ENCODE data around the gene UBAC2. TPM values are rescaled to one million over a fixed set of nuclear protein-coding genes. Genes with fewer than 3 reads are reported as not detected.
"Not testable (repeated sequence)": the region's sequence is repeated elsewhere in the genome, so short reads cannot be mapped to it uniquely, and the experiment has no call there.

The UBAC2 gene
- total RNA-seq, 1 experiment from 2014 or later, result 45.8 TPM

GRCh38 chr13:99246100-99246499, 45.4 kb downstream of the UBAC2 start:
- no TSS peak for BruUV-seq (replicated peaks)
- H3K27me3 ChIP-seq (replicated peaks; ENCODE audit: insufficient read depth, low read depth, low read length, poor library complexity), result no peaks in the 10 kb centered on the region
- no peak overlapping the region for H3K27ac ChIP-seq (ENCODE audit: low read depth, low read length, poor library complexity, severe bottlenecking)
- H3K9me3 ChIP-seq (ENCODE audit: low read depth, low read length, poor library complexity, severe bottlenecking), result no peaks in the 10 kb centered on the region
- intact Hi-C loops (cut with micrococcal nuclease; ENCODE audit: unreplicated experiment), result no loop called here
- H3K36me3 ChIP-seq (ENCODE audit: insufficient read depth, low read length, poor library complexity, severe bottlenecking), result no peaks in the 10 kb centered on the region
- ChIA-PET POLR2A (ENCODE audit: low non-redundant PET) (no interaction called here), CTCF (no interaction called here)
- H3K4me1 ChIP-seq (ENCODE audit: insufficient read depth, low read length, poor library complexity, severe bottlenecking), result no peaks in the 10 kb centered on the region
- no peak overlapping the region for H3K4me3 ChIP-seq (ENCODE audit: low read depth, low read length, poor library complexity, severe bottlenecking)
- no peak for TF ChIP-seq EZH2 (IDR thresholded peaks at IDR 0.05; ENCODE audit: borderline replicate concordance, low read depth, low read length, poor library complexity, severe bottlenecking)
- TF ChIP-seq CTCF (conservative IDR thresholded peaks at IDR 0.05; ENCODE audit: low read depth, low read length), result no peak
- DNase-seq (ENCODE audit: low spot score), result no peak

DNA sequence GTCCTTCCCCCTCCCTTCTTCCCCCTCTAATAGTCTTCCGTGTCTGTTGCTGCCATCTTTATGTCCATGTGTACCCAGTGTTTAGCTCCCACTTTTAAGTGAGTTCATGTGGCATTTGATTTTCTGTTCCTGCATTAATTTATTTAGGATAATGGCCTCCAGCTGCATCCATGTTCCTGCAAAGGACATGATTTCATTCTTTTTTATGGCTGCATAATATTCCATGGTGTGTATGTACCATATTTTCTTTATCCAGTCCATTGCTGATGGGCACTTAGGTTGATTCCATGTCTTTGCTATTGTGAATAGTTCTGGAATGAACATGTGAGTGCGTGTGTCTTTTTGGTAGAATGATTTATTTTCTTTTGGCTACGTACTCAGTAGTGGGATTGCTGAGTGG, 48.5 kb downstream of the UBAC2 start:
- BruUV-seq (replicated peaks); POLR2A ChIA-PET (ENCODE audit: low non-redundant PET); H3K27me3 ChIP-seq (replicated peaks; ENCODE audit: insufficient read depth, low read depth, low read length, poor library complexity); H3K9me3 ChIP-seq (ENCODE audit: low read depth, low read length, poor library complexity, severe bottlenecking); intact Hi-C loops (cut with micrococcal nuclease; ENCODE audit: unreplicated experiment); DNase-seq (ENCODE audit: low spot score); H3K4me1 ChIP-seq (ENCODE audit: insufficient read depth, low read length, poor library complexity, severe bottlenecking); H3K27ac ChIP-seq (ENCODE audit: low read depth, low read length, poor library complexity, severe bottlenecking); H3K4me3 ChIP-seq (ENCODE audit: low read depth, low read length, poor library complexity, severe bottlenecking); H3K36me3 ChIP-seq (ENCODE audit: insufficient read depth, low read length, poor library complexity, severe bottlenecking); CTCF ChIA-PET: not testable (repeated sequence)

- H3K27ac ChIP-seq (ENCODE audit: low read depth, low read length, poor library complexity, severe bottlenecking); DNase-seq (ENCODE audit: low spot score); H3K4me3 ChIP-seq (ENCODE audit: low read depth, low read length, poor library complexity, severe bottlenecking); H3K9me3 ChIP-seq (ENCODE audit: low read depth, low read length, poor library complexity, severe bottlenecking); CTCF ChIA-PET; H3K4me1 ChIP-seq (ENCODE audit: insufficient read depth, low read length, poor library complexity, severe bottlenecking); H3K36me3 ChIP-seq (ENCODE audit: insufficient read depth, low read length, poor library complexity, severe bottlenecking); intact Hi-C loops (cut with micrococcal nuclease; ENCODE audit: unreplicated experiment); H3K27me3 ChIP-seq (replicated peaks; ENCODE audit: insufficient read depth, low read depth, low read length, poor library complexity); POLR2A ChIA-PET (ENCODE audit: low non-redundant PET); BruUV-seq (replicated peaks): not testable (repeated sequence)
Observed at GRCh38 chr13:99249606-99250005, 49.0 kb downstream of the UBAC2 start.

GRCh38 chr13:99250982-99251825, 50.5 kb downstream of the UBAC2 start:
- no peak for TF ChIP-seq EZH2 (IDR thresholded peaks at IDR 0.05; ENCODE audit: borderline replicate concordance, low read depth, low read length, poor library complexity, severe bottlenecking)
- no peak for TF ChIP-seq CTCF (conservative IDR thresholded peaks at IDR 0.05; ENCODE audit: low read depth, low read length)
- H3K27me3 ChIP-seq (replicated peaks; ENCODE audit: insufficient read depth, low read depth, low read length, poor library complexity), result no peaks in the 10 kb centered on the region
- H3K4me3 ChIP-seq (ENCODE audit: low read depth, low read length, poor library complexity, severe bottlenecking), result no peak overlapping the region
- DNase-seq (ENCODE audit: low spot score), result no peak
- no TSS peak for BruUV-seq (replicated peaks)
- no peaks in the 10 kb centered on the region for H3K9me3 ChIP-seq (ENCODE audit: low read depth, low read length, poor library complexity, severe bottlenecking)
- ChIA-PET CTCF (no interaction called here), POLR2A (ENCODE audit: low non-redundant PET) (no interaction called here)
- no peaks in the 10 kb centered on the region for H3K4me1 ChIP-seq (ENCODE audit: insufficient read depth, low read length, poor library complexity, severe bottlenecking)
- intact Hi-C loops (cut with micrococcal nuclease; ENCODE audit: unreplicated experiment), result no loop called here
- H3K36me3 ChIP-seq (ENCODE audit: insufficient read depth, low read length, poor library complexity, severe bottlenecking), result peaks cover 4% of the 10 kb centered on the region
- no peak overlapping the region for H3K27ac ChIP-seq (ENCODE audit: low read depth, low read length, poor library complexity, severe bottlenecking)
